Loucy (cell line): ENCODE results near the gene CD9.

Source experiments
- H2AFZ ChIP-seq: fragments of 200-600 bp; sonication (generic); 2 replicates; pipeline ENCODE4 v1.6.0; 2016; ENCODE audit warnings: antibody characterized with exemption, mild to moderate bottlenecking, low read length, moderate library complexity
- H3F3A ChIP-seq: fragments of 200-600 bp; 2 replicates; pipeline ENCODE4 v1.6.0; 2016; ENCODE audit warnings: antibody characterized with exemption, low read depth, mild to moderate bottlenecking
- H3K27me3 ChIP-seq: fragments of 200-600 bp; sonication (generic); 2 replicates; pipeline ENCODE4 v1.6.1; 2014; ENCODE audit warnings: low read length, mild to moderate bottlenecking; ENCODE audit not compliant: insufficient read depth, poor library complexity, severe bottlenecking
- H3K36me3 ChIP-seq: fragments of 200-600 bp; sonication (generic); 2 replicates; pipeline ENCODE4 v1.6.1; 2016; ENCODE audit warnings: low read length; ENCODE audit not compliant: insufficient read depth
- H3K4me1 ChIP-seq: fragments of 200-600 bp; sonication (generic); 2 replicates; pipeline ENCODE4 v1.5.1; 2014; ENCODE audit warnings: low read length, mild to moderate bottlenecking; ENCODE audit not compliant: insufficient read depth, poor library complexity, severe bottlenecking
- H3K4me2 ChIP-seq: fragments of 200-600 bp; sonication (generic); 2 replicates; pipeline ENCODE4 v1.6.0; 2014; ENCODE audit warnings: antibody characterized with exemption, low read length, low read depth, mild to moderate bottlenecking; ENCODE audit not compliant: poor library complexity, severe bottlenecking
- H3K4me3 ChIP-seq: fragments of 200-600 bp; sonication (generic); 2 replicates; pipeline ENCODE4 v1.5.1; 2014; ENCODE audit warnings: low read length, mild to moderate bottlenecking, mixed read lengths; ENCODE audit not compliant: poor library complexity, severe bottlenecking
- H3K79me2 ChIP-seq: fragments of 200-600 bp; sonication (generic); 2 replicates; pipeline ENCODE4 v1.6.1; 2014; ENCODE audit warnings: low read length; ENCODE audit not compliant: insufficient read depth
- H3K9ac ChIP-seq: fragments of 200-600 bp; sonication (generic); 2 replicates; pipeline ENCODE4 v1.6.0; 2014; ENCODE audit warnings: mild to moderate bottlenecking, low read depth, low read length, moderate library complexity; ENCODE audit not compliant: poor library complexity, severe bottlenecking
- H3K9me2 ChIP-seq: fragments of 200-600 bp; sonication (generic); replicated peaks from 2 replicates; pipeline ENCODE4 v1.6.1; 2016; ENCODE audit warnings: low read depth, low read length, mixed read lengths
- H3K9me3 ChIP-seq: fragments of 200-600 bp; sonication (generic); 2 replicates; pipeline ENCODE4 v1.6.1; 2014; ENCODE audit warnings: mild to moderate bottlenecking, antibody characterized with exemption, low read length, low read depth; ENCODE audit not compliant: insufficient read depth
- H4K20me1 ChIP-seq: fragments of 200-600 bp; sonication (generic); 2 replicates; pipeline ENCODE4 v1.6.0; 2014; ENCODE audit warnings: antibody characterized with exemption, low read length, mild to moderate bottlenecking; ENCODE audit not compliant: insufficient read depth, poor library complexity, severe bottlenecking
- EZH2phosphoT487 ChIP-seq: fragments of 200-600 bp; IDR thresholded peaks from 2 replicates; pipeline ENCODE4 v1.6.1; 2018; ENCODE audit warnings: antibody characterized with exemption, mild to moderate bottlenecking, moderate library complexity, borderline replicate concordance
- TF ChIP-seq, protein P1 (sequence below): fragments of 200-600 bp; sonication (generic); conservative IDR thresholded peaks from 2 replicates; pipeline ENCODE4 v1.5.1; 2014; ENCODE audit warnings: mild to moderate bottlenecking, antibody characterized with exemption, low read length

CD9 gene

DNA sequence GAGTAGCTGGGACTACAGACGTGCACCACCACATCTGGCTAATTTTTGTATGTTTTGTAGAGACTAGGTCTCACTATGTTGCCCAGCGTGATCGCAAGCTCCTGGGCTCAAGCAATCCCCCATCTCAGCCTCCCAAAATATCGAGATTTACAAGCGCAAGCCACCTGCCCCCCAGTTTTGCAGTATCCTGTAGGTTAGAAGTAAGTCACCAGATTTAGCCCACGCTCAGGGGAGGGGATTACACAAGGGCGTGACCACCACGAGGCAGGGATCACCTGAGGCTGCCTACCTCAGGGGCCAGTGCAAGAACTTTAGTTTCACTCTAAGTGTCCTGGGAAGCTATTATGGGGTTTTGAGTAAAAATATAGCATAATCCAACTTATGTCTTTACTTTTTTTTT is 71.1 kb downstream of the CD9 start:
- Histone ChIP-seq H3K9me3 (no peaks in the 10 kb centered on the region), H3K27me3 (no peaks in the 10 kb centered on the region), H3K36me3 (no peaks in the 10 kb centered on the region), H3F3A (no peaks in the 10 kb centered on the region), H3K9me2 (no peaks in the 10 kb centered on the region), H4K20me1 (no peaks in the 10 kb centered on the region), H3K4me1 (peaks cover 4% of the 10 kb centered on the region), H3K4me3 (no peak overlapping the region), H3K79me2 (no peaks in the 10 kb centered on the region), H3K4me2 (no peak overlapping the region), H2AFZ (no peak overlapping the region), H3K9ac (no peak overlapping the region)
- TF ChIP-seq EZH2phosphoT487 = no peak
- TF ChIP-seq, protein P1, sequence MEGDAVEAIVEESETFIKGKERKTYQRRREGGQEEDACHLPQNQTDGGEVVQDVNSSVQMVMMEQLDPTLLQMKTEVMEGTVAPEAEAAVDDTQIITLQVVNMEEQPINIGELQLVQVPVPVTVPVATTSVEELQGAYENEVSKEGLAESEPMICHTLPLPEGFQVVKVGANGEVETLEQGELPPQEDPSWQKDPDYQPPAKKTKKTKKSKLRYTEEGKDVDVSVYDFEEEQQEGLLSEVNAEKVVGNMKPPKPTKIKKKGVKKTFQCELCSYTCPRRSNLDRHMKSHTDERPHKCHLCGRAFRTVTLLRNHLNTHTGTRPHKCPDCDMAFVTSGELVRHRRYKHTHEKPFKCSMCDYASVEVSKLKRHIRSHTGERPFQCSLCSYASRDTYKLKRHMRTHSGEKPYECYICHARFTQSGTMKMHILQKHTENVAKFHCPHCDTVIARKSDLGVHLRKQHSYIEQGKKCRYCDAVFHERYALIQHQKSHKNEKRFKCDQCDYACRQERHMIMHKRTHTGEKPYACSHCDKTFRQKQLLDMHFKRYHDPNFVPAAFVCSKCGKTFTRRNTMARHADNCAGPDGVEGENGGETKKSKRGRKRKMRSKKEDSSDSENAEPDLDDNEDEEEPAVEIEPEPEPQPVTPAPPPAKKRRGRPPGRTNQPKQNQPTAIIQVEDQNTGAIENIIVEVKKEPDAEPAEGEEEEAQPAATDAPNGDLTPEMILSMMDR = no peak

DNA sequence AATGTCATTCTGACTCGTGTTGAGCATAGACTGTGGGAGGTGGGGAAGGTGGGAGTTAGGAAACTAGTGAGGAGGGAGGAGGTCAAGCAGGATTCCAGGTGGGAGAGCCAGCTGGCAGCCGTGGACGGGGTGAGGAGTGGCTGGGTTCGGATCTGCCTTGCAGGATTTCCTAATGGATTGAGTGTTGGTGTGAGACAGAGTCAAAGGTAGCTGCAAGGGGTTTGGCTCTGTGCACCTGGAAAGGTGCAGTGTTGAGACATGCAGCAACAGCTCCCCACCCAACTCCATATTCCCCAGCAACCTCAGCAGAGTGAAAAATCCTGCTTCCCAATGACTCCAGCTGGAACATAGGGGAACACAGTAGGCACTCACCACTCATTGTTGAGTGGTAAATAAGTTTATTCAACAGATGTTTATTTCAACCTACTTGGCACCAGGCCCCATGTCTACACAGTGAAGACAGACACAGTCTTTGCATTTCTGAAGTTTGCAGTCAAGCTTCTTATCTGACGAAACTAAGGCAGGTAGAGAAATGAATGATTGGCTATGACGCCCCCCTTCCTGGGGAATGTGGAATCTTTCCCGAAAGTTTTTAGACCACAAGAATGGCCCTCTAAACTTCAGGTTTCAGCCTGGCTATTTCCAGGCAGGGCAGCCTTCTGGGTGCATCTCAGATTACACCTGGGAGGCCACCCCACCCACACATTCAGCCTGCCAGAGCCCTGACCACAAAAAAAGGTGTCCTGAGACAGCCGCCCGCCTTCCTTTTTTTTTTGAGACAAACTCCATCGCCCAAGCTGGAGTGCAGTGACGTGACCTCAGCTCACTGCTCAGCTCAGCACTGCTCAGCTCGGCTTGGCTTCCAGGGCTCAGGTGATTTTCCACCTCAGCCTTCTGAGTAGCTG is 72.4 kb downstream of the CD9 start:
- Histone ChIP-seq H3K4me1 (peaks cover 4% of the 10 kb centered on the region), H3K79me2 (no peaks in the 10 kb centered on the region), H3K36me3 (no peaks in the 10 kb centered on the region), H3K4me2 (no peak overlapping the region), H3K4me3 (no peak overlapping the region), H3K27me3 (no peaks in the 10 kb centered on the region), H3K9me2 (no peaks in the 10 kb centered on the region), H2AFZ (no peak overlapping the region), H3F3A (no peaks in the 10 kb centered on the region), H3K9me3 (no peaks in the 10 kb centered on the region), H4K20me1 (no peaks in the 10 kb centered on the region), H3K9ac (no peak overlapping the region)
- no peak for TF ChIP-seq EZH2phosphoT487
- TF ChIP-seq, protein P1 = no peak

DNA sequence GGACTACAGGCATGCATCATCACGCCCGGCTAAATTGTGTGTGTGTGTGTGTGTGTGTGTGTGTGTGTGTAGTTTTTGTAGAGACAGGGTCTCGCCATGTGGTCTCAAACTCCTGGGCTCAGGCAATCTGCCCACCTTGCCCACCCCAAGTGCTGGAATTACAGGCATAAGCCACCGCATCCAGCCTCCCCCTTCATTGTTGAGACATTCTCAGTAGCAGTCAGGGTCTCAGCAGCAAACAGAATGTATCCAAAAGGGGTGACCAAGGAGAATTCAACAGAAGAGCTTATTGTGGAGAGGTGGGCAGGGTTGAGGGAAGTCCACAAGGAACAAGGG is 73.0 kb downstream of the CD9 start:
- H3K79me2 ChIP-seq = no peaks in the 10 kb centered on the region
- H4K20me1 ChIP-seq = no peaks in the 10 kb centered on the region
- H3K27me3 ChIP-seq = no peaks in the 10 kb centered on the region
- no peak overlapping the region for H3K4me2 ChIP-seq
- no peaks in the 10 kb centered on the region for H3K9me2 ChIP-seq
- no peak overlapping the region for H3K9ac ChIP-seq
- H3F3A ChIP-seq = no peaks in the 10 kb centered on the region
- TF ChIP-seq EZH2phosphoT487 = no peak
- TF ChIP-seq, protein P1 = no peak
- no peaks in the 10 kb centered on the region for H3K36me3 ChIP-seq
- no peak overlapping the region for H2AFZ ChIP-seq
- H3K4me1 ChIP-seq = peaks cover 4% of the 10 kb centered on the region
- no peak overlapping the region for H3K4me3 ChIP-seq
- no peaks in the 10 kb centered on the region for H3K9me3 ChIP-seq
